Activated naive CD4-positive, alpha-beta T cell (primary cell): Measurements from ENCODE around the gene HSPB8.

Source experiments
- DNase-seq, 4 experiments: peaks; one replicate each; lab custom pipeline; 2025; lab: John Stamatoyannopoulos, UW

HSPB8 gene

DNA sequence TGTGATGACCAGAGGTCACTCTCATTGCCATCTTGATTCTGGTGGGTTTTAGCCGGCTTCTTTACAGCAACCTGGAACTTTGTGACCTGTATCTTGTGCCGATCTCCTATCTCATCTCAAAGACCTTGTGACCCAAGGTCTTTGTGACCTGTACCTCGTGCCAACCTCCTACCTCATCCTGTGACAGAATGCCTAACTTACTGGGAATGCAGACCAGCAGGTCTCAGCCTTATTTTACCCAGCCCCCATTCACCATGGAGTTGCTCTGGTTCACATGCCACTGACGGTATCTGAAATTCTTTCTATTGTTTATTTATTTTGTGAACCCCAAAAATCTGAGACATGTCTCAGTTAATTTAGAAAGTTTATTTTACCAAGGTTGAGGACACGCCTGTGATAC is 7.4 kb upstream of the HSPB8 start:
- DNase-seq: no peak

DNA sequence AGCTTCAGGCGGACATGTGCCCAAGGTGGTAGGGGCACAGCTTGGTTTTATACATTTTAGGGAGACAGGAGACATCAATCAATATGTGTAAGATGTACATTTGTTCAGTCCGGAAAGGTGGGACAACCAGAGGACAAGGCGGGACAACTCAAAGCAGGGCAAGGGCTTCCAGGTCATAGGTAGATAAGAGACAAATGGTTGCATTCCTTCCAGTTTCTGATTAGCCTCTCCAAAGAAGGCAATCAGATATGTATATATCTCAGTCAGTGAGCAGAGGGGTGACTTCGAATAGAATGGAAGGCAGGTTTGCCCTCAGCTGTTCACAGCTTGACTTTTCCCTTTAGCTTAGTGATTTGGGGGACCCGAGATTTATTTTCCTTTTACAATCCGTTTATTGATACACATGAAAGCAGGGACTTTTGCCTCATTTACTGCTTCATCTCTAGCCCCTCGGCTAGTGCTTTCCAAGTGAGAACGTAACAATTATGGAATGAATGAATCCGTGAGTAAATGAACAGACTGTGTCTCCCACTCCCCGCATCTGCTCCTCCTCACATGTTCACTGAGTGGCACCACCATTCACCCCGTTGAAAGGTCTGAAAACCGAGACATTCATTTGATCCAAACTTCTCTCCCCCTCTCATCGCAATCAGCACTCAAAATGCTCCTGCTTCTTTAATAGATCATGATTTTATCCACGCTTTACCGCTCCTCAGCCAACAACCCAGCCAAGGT is 6.9 kb upstream of the HSPB8 start:
- no peak for DNase-seq

- DNase-seq: no peak
These were observed 3.6 kb upstream of the HSPB8 start for GRCh38 chr12:119175081-119175480.

- DNase-seq: no peak
These were observed 2.3 kb upstream of the HSPB8 start for GRCh38 chr12:119176267-119177055.

GRCh38 chr12:119177056-119177325 is 1.7 kb upstream of the HSPB8 start:
- no peak for DNase-seq

DNA sequence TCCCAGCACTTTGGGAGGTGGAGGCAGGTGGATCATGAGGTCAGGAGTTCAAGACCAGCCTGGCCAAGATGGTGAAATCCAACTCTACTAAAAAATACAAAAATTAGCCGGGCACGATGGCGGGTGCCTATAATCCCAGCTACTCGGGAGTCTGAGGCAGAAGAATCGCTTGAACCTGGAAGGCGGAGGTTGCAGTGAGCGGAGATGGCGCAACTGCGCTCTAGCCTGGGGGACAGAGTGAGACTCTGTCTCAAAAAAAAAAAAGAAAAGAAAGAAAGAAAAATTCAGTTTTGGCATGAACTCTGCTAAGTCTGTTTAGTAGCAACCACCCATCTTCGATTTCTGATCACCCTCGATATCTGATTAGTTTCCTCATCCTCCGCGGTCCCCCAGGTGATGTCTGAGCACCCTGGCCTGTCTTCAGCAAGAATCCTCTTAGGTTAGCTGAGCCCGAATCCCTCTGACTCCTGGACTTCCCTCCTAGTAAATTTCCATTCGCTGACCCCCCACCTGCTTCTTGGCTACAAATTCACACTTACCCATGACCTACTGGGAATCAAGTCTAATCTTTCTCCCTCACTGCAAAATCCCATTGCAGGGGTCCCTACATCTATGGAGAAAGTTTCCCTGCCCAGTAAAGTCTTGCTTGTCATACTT is 879 bp upstream of the HSPB8 start:
- DNase-seq: no peak

DNA sequence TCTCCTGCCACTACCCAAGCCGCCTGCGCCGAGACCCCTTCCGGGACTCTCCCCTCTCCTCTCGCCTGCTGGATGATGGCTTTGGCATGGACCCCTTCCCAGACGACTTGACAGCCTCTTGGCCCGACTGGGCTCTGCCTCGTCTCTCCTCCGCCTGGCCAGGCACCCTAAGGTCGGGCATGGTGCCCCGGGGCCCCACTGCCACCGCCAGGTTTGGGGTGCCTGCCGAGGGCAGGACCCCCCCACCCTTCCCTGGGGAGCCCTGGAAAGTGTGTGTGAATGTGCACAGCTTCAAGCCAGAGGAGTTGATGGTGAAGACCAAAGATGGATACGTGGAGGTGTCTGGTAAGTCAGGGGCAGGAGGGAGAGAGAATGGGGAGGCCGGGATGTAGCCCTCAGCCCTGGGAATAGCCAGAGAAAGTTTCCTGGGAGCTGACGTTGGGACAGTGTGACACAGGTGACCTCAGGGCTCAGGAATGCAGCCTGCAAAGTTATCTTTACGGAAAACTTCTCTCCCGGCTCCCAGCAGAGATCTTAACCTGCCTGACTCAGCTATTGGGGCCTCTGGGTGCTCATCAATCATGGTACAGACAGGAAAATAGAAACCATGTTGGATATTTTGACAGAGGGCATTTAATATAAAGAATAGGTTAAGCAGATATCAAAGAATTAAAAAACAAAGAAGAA is 747 bp downstream of the HSPB8 start:
- no peak for DNase-seq

- DNase-seq: no peak
These were observed 1.8 kb downstream of the HSPB8 start for GRCh38 chr12:119180380-119181040.

- DNase-seq: no peak
These were observed 2.5 kb downstream of the HSPB8 start for GRCh38 chr12:119181202-119181601.

DNA sequence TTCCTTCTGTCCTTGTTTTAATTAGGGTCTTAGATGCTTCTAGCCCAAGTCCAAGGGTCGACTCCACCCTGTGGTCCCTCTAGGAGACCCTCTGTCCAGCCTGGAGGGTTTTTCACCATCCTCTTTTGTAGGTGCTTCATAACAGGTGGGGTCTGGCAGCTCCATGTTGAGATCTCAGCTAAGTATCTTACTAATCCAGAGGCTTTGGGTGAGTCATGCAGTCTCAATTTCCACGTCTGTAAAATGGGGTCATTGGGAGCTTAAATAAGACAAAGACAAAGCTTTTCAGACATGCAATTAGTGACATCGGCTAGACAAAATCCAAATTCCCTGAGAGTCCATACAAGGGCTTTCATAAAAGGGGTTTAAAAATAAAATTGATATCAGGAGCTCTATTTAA is 3.2 kb downstream of the HSPB8 start:
- no peak for DNase-seq

DNA sequence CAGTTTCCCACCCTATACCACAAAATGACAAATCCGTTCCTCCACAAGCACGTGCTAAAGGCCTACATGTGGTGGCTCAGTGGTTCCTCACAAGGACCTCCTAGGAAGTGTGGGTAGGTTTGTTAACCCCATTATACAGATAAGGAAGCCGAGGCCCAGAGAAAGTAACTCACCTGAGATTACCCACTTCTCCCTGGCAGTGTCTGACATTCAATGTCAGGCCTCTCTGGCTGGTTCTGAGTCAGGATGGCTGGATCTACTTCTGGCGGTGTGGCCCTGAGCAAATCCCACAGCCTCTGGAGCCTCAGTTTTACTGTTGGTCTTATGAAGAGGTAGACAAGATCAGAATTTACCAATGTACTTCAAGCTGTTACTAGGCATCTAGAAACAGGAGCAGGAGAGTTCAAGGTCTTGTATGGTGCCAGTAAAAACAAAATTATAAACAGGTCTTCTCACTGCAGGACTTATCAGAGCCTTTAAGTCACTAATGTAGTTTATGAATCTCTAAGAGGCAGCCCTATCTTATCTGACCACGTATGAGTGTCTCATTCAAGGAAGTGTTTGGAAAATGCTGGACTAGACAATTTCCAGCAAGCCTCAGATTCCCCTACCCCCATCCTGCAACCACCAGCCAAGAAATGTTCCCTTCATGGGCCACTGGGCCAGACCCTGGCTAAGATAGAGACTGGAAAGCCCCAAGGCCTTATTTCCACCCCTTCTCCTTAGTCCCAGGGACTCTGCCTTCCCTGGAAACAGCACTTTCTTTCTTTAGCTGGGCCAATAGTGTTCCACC is 4.2 kb downstream of the HSPB8 start:
- DNase-seq: no peak

DNA sequence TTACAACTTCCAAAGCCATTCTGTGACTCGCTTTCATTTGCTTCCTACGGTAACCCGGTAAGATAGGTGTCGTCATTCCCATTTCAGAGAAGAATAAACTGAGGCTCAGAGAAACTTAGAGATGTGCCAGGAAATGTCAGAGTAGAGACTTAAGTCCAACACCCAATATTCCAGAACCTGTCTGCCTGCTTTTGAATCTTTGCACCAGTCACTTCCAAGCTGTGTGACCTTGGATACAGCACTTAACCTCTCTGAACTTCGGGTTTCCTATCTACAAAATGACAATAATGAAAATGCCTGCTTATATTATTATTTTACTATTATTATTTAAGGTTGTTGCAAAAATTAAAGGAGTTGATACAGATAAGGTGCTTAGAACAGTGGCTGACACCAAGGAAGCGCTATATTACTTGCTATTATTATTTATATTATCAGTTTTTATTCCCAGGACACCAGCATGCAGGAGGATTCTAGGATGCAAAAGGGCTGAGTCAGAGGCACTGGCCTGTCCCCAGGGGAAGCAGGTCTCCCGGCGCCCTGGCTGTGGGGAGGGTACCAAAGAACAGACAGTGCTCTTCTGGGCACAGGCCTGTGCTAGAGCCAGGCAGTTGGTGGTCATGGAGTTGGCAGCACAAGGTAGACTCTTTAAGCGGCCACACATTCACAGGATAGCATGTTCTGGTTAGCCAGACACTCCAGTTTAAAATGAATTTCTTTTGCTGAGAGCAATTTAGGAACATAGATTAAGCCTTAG is 5.4 kb downstream of the HSPB8 start:
- no peak for DNase-seq

DNA sequence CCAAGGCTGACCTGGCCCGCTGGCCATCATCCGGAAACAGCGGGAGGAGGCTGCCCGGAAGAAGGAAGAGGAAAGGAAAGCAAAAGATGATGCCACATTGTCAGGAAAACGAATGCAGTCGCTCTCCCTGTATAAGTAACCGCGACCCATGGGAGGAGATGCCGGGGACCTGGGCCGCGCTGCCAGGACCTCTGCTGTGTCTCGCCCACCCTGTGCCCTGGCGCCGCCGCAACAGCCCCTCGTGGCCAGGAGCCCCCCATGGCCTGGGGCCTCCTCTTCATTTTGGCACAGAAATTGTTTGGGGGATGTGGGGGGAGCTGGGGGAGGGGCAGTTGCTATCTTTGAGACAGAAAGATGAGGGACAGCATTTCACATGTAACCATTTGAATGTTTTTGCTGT is 16.5 kb downstream of the HSPB8 start:
- DNase-seq: no peak

DNA sequence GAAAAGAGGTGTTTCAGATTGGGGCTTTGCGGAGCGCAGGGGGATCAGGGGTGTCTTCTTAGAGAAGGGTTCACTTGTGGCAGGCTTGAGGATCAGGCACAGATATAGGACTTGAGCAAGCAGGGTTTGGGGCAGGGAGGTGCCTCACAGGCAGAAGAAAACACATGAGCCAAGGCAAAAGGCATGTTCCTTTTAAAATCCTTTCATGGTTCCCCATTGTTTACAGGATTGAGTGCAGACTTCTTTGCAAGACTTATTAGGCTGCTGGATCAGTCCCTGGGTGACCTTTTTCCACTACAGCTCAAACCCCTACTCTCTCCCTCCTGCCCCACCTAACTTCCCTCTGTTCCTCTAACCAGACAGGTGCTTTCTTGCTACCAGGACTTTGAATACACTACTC is 19.7 kb downstream of the HSPB8 start:
- no peak for DNase-seq

GRCh38 chr12:119200601-119201000 is 21.9 kb downstream of the HSPB8 start:
- no peak for DNase-seq

- DNase-seq: no peak
These were observed 23.2 kb downstream of the HSPB8 start for GRCh38 chr12:119201789-119202543.

DNA sequence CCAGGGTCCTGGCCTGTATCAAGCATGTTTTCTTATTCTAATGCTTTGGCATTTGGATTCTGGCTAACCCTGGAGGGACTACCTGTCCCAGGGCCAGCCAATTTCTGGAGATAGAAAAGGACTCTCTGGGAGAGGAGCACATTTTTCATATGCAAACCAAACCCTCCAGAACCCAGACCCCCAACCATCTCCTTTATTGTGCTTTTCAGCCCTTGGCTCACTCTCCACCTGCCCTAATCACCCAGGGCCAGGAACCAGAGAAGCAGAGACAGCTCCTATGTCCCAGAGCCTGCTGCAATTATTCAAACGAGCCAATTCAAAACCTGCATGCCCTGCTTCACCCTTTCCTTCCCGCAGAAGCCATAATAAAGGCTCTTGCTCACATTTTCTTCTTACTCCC is 23.8 kb downstream of the HSPB8 start:
- no peak for DNase-seq

DNA sequence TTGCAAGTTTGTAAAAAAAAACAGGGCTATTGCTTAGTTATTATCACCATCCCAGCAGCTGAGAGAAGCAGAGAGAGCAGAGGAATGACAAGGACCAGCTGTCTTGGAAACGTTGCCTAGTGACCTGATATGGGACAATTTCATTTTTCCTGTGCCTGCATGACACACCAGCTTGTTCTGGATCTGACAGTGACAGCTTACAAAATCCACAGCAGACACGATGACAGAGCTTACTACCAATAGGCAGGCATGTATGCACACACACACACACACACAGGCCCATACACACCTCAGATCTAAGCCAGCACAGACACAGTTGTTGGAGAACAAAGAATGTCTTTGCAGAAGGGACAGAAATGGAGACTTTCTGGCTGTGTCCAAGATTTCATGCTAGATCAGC is 25.4 kb downstream of the HSPB8 start:
- no peak for DNase-seq

- DNase-seq: no peak
These were observed 26.0 kb downstream of the HSPB8 start for GRCh38 chr12:119204671-119205285.
